ENCODE data around the gene INPP5K. TPM values are rescaled to one million over a fixed set of nuclear protein-coding genes. Genes with fewer than 3 reads are reported as not detected.
A peak's percentile ranks its signal among the peaks of the same experiment; 100 is the strongest.

INPP5K gene
- total RNA-seq, 2 donors from 2014 or later: 48.4 to 51.2 TPM

DNA sequence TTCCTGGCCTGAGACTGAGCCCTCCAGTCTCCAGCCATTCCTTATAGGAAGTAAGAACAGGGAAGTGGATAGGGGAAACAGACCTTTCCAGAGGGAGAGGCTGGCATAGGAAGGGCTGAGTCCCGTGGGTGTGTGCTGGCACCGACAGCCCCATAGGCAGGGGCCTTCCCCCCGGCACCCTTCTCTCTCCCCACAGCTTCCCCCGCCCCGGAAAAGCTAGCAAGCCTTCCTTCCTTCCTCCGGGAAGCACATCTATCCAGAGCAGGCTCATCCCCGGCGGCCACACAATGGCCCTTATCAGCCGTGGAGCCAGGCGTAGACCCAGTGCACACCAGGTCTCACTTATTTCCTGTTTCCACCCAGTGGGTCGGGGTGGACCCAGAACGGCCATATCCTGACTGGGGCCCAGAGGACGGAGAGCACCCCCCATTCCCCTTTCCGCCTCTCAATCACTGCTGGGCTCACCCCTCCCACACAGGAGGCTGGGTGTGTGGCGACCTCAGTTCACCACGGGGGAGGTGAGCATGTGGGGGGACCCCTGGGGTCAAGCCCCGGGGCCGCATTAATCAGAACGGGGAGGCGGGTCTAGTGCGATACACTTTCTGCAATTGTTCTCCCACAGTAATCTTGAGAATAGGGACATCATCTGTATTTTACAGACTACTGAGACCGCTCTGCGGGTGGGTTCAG is 23.0 kb downstream of the INPP5K start:
- ATAC-seq (replicated peaks in 1 of 2) (no peak), DNase-seq (no peak)
- Mint-ChIP-seq H3K4me1 (ENCODE audit: low read depth) (peaks cover 37% of the 10 kb centered on the region), H3K27me3 (ENCODE audit: low read depth) (peaks cover 7% of the 10 kb centered on the region), H3K36me3 (ENCODE audit: insufficient read depth in 2 of 2) (peaks cover 0 to 1% of the 10 kb centered on the region in 2 donors), H3K9me3 (no peaks in the 10 kb centered on the region), H3K27ac (no peak overlapping the region), H3K4me3 (peak overlapping the region in 1 of 2 donors; percentile 49)

- H3K27me3 Mint-ChIP-seq (ENCODE audit: low read depth): peaks cover 7% of the 10 kb centered on the region
- H3K27ac Mint-ChIP-seq: peak within 1 kb of the TSS; percentile 15
- DNase-seq (no peak), ATAC-seq (replicated peaks in 1 of 2) (no peak)
- H3K36me3 Mint-ChIP-seq (ENCODE audit: insufficient read depth in 2 of 2): peaks cover 0 to 1% of the 10 kb centered on the region in 2 donors
- H3K9me3 Mint-ChIP-seq: no peaks in the 10 kb centered on the region
- peaks cover 39% of the 10 kb centered on the region for H3K4me1 Mint-ChIP-seq (ENCODE audit: low read depth)
- peak within 1 kb of the TSS; percentile 87 to 93 for H3K4me3 Mint-ChIP-seq
Observed at GRCh38 chr17:1492249-1493206, 23.9 kb downstream of the INPP5K start, which contains the start of gene MYO1C. Gene MYO1C (minus strand): TSS chr17:1492686. CDS start chr17:1492487, 199 bp downstream.

DNA sequence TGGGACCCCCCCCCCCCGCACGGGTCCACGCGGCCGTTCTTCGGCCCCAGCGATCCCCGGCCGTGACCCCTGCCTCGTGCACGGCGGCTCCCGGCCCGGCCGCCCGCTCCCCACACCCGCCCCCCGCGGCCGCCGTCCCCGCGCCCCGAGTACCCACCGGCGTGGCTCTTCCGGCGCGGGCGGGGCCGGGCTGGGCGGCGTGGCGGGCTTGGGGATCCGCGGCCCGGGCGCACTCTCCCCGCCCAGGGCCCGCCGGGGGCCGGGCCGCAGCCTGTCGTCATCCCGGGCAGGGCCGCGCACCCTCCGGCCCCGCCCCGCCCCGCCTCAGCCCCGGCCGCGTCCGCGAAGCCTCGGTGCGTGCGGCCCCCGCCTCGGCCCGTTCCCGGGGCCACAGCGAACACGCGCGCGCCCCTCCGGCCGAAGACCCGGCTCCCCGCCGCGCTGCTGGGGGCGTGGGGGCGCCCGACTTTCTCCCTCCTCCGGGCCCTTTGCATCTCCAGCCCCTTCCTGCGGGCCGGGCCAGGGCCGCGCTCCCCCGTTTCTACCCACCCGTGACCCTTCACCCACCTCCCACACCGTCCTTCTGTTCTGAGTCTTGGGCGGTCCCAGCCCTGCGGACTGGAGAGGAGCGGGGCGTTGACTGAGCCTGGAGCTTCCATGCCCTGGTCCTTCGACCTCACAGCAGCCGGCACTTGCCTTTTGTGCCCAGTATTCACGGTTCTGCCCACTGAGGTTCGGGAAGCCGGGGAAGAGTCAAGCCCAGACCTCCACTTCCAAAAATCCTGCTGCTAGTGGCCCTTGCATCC is 24.8 kb downstream of the INPP5K start:
- peaks cover 0 to 1% of the 10 kb centered on the region in 2 donors for H3K36me3 Mint-ChIP-seq (ENCODE audit: insufficient read depth in 2 of 2)
- peaks cover 7% of the 10 kb centered on the region for H3K27me3 Mint-ChIP-seq (ENCODE audit: low read depth)
- peak overlapping the region; percentile 87 to 93 for H3K4me3 Mint-ChIP-seq
- H3K9me3 Mint-ChIP-seq: no peaks in the 10 kb centered on the region
- H3K4me1 Mint-ChIP-seq (ENCODE audit: low read depth): peaks cover 44% of the 10 kb centered on the region
- DNase-seq: peak; percentile 66 to 75
- peak; percentile 80 for ATAC-seq (replicated peaks in 1 of 2)
- peak overlapping the region; percentile 15 for H3K27ac Mint-ChIP-seq

- Mint-ChIP-seq H3K4me3 (peak overlapping the region; percentile 56 to 88), H3K36me3 (ENCODE audit: insufficient read depth in 2 of 2) (peaks cover 0 to 1% of the 10 kb centered on the region in 2 donors)
Observed at GRCh38 chr17:1490643-1491442, 25.6 kb downstream of the INPP5K start.

DNA sequence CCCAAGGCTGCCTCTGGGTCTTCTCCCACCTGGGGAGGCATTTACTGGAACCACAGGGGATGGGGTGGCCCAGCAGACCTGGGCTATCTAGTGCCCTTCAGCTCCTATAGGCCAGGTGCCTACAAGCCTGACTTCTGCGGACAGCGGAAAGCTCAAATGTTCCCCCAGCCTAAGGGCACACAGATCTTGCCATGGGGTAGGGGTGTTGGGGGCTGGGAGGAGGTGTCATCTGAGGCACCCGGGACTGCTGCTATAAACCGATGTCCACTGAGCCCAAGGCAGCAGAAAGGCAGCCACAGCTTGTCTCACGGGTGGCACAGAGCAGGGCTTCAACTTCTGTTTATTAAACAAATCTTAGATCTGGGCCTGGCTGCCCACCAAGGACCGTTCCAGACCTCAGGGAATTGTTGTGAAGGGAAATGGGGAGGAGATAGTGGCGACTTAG is 27.6 kb downstream of the INPP5K start:
- H3K4me1 Mint-ChIP-seq (ENCODE audit: low read depth): peaks cover 48% of the 10 kb centered on the region
- H3K36me3 Mint-ChIP-seq (ENCODE audit: insufficient read depth in 2 of 2): peaks cover 0 to under 1% of the 10 kb centered on the region in 2 donors
- H3K4me3 Mint-ChIP-seq: peak overlapping the region; percentile 81 to 82
- H3K9me3 Mint-ChIP-seq: no peaks in the 10 kb centered on the region
- peaks cover 7% of the 10 kb centered on the region for H3K27me3 Mint-ChIP-seq (ENCODE audit: low read depth)
- no peak overlapping the region for H3K27ac Mint-ChIP-seq
- DNase-seq (no peak), ATAC-seq (replicated peaks in 1 of 2) (no peak)

More at GRCh38 chr17:1490643-1491442, 25.6 kb downstream of the INPP5K start:
- peak; percentile 77 to 78 for ATAC-seq (replicated peaks in 1 of 2)
- peaks cover 48% of the 10 kb centered on the region for H3K4me1 Mint-ChIP-seq (ENCODE audit: low read depth)
- H3K27me3 Mint-ChIP-seq (ENCODE audit: low read depth): peaks cover 7% of the 10 kb centered on the region
- peak; percentile 82 to 85 for DNase-seq
- peak overlapping the region; percentile 63 for H3K27ac Mint-ChIP-seq
- H3K9me3 Mint-ChIP-seq: no peaks in the 10 kb centered on the region

DNA sequence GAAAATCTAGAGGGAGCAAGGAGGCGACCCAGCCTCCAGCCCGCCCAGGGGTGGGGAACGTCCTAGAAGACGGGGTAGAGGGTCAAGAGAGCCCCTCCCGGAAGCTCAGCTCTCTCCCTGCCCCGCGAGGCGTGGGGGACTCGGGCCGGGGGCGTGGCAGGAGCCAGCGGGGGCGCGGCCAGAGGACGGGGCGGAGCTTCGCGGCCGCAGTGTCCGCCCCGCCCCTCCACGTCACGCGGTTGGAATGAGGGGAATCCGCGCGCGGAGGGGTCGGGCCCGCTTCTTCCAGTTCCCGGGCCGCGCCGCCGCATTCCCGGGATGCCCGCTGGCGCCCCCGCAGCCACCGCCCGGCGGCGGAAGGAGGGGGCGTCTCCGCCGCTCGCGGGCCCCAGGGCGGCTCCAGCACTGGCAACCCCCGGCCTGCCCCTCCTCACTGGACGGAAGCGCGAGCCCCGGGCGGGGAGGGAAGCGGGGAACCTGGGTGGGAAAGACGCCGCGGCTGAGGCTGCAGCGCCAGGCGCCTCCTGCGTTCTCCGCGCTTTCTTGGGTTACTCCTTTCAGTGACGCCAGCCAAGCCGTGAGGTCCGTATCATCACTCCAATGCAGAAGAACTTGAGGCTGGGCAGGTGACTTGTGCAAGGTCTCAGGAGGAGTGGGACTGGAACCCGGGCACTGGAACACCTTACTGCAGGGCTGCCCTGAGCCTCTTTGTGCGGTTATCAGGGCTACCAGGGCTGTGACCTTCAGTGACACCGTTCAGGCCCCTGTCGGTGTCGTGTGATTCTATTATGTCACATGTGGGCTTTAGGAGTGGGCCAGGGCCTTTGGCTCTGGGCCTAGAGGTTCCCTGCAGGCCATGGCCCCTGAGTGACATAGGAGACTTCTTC is 28.2 kb downstream of the INPP5K start:
- no peaks in the 10 kb centered on the region for H3K36me3 Mint-ChIP-seq (ENCODE audit: insufficient read depth in 2 of 2)
- peak overlapping the region; percentile 81 to 82 for H3K4me3 Mint-ChIP-seq
- DNase-seq (peak; percentile 66 to 83), ATAC-seq (replicated peaks in 1 of 2) (peak; percentile 24 to 35)
- H3K27me3 Mint-ChIP-seq (ENCODE audit: low read depth): peaks cover 7% of the 10 kb centered on the region
- peak overlapping the region; percentile 24 for H3K27ac Mint-ChIP-seq
- peaks cover 45% of the 10 kb centered on the region for H3K4me1 Mint-ChIP-seq (ENCODE audit: low read depth)
- no peaks in the 10 kb centered on the region for H3K9me3 Mint-ChIP-seq

GRCh38 chr17:1486802-1487695 is 29.4 kb downstream of the INPP5K start:
- peaks cover 38% of the 10 kb centered on the region for H3K4me1 Mint-ChIP-seq (ENCODE audit: low read depth)

DNA sequence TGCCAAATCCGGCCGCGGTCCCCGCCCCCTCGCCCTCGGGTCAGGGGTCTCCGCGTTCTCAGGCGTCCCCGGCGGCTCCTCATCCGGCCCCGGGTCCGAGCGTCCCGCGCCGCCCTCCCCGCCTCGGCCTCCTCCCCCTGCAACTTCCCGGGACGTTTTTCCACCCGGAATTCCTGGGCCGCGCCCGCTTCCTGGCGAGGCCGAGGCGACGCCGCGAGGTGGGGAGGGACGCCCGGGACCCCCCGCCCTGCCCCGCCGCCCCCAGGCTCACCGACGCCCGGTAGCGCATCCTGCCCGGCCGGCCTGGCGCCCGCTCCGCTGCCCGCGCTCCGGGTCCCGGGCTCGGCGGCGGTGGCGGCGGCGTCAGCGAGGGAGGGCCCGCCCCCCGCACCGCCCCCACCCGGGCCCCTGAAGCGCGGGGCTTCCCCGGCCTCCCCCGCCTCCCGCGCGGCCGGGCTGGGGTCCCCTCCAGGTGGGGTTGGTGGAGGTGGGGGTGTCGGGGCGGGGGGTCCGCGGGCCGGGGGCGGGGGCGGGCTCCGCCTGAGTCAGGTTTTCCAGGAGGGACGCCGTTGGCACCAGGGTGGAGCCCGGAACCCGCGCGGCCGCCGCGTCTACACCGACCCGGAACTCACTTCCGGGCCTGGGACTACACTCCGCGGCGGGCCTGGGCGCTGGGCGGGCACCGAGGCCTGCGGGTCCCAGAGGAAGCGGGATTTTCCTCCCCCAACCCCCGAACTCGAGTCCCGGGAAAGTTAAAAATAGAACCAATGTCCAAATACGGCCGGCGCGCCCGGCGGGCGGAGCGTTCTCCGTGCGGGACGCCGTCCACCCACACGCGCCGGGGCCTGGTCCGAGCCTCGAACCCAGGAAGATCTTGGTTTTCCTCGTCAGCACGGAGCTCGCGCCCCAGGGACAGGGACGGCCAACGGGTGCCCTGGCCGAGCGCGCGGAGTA is 30.7 kb downstream of the INPP5K start:
- ATAC-seq (replicated peaks in 1 of 2) (peak; percentile 58 to 64), DNase-seq (peak; percentile 66 to 78)
- Mint-ChIP-seq H3K4me3 (peak overlapping the region; percentile 74 to 80), H3K27ac (no peak overlapping the region), H3K27me3 (ENCODE audit: low read depth) (peaks cover 6% of the 10 kb centered on the region), H3K4me1 (ENCODE audit: low read depth) (peaks cover 31% of the 10 kb centered on the region), H3K36me3 (ENCODE audit: insufficient read depth in 2 of 2) (peaks cover 0 to 4% of the 10 kb centered on the region in 2 donors), H3K9me3 (no peaks in the 10 kb centered on the region)

More at GRCh38 chr17:1486802-1487695, 29.4 kb downstream of the INPP5K start:
- H3K9me3 Mint-ChIP-seq: no peaks in the 10 kb centered on the region
- DNase-seq (peak; percentile 76 to 78), ATAC-seq (replicated peaks in 1 of 2) (peak; percentile 21 to 25)
- peaks cover 7% of the 10 kb centered on the region for H3K27me3 Mint-ChIP-seq (ENCODE audit: low read depth)
- peak overlapping the region; percentile 74 to 80 for H3K4me3 Mint-ChIP-seq
- H3K36me3 Mint-ChIP-seq (ENCODE audit: insufficient read depth in 2 of 2): no peaks in the 10 kb centered on the region
- H3K27ac Mint-ChIP-seq: peak overlapping the region; percentile 15

DNA sequence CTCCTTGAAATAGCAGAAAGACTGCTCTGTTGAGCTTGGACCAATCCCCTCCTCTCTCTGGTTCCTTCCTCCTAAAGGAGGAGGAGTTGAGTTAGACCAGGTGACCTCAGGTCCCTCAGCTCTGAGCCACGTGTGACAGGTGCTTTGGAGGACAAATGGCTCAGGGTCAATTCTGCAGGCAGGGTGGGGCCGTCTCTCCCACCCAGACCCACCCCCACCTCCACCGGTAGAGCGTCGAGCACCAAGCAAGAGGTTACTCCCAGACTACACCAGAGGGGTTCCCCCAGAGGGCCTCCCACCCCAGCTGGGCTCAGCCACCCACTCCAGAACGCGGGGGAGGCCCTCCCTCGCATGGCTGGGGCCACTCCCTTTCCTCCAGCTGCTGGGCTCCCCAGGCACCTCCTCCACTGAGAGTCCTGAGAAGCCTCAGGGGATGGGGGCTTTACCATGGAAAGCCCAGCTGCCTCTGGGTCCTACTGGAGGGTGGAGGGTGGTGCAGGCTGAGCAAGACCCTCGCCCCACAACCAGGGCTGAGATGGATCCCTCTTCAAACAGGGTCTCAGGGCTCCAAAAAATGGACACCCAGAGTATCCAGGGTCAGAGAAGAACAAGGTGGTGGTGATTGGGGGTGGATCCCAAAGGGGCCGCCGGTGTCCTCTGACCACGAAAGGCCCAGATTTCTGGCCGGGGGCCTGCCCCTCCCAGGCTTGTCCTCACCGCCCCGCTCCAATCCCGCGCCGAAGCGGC is 31.6 kb downstream of the INPP5K start:
- peaks cover 23% of the 10 kb centered on the region for H3K4me1 Mint-ChIP-seq (ENCODE audit: low read depth)
- H3K36me3 Mint-ChIP-seq (ENCODE audit: insufficient read depth in 2 of 2): peaks cover 0 to 4% of the 10 kb centered on the region in 2 donors

More for the DNA sequence above, 31.6 kb downstream of the INPP5K start:
- peak overlapping the region; percentile 42 for H3K27ac Mint-ChIP-seq
- ATAC-seq (replicated peaks in 1 of 2) (peak; percentile 8 to 28), DNase-seq (peak; percentile 48 to 50)
- H3K27me3 Mint-ChIP-seq (ENCODE audit: low read depth): no peaks in the 10 kb centered on the region
- H3K4me3 Mint-ChIP-seq: peak overlapping the region; percentile 76 to 79
- H3K9me3 Mint-ChIP-seq: no peaks in the 10 kb centered on the region

Measured in activated T-cell treated with anti-CD3 and anti-CD28 coated beads, Interleukin-2, amount 50 U/mL, for 72 hours (primary cell).